K562 (cell line): ENCODE results near the gene TMCC2. TPM values are rescaled to one million over a fixed set of nuclear protein-coding genes. Genes with fewer than 3 reads are reported as not detected.
A peak's percentile ranks its signal among the peaks of the same experiment; 100 is the strongest.

Experiments
- ASH1L ChIP-seq: fragments of 450-650 bp; IDR thresholded peaks from 2 replicates; pipeline ENCODE4 v1.6.1; 2018; ENCODE audit warnings: borderline replicate concordance, mild to moderate bottlenecking, low read depth; ENCODE audit not compliant: partially characterized antibody
- EZH2 ChIP-seq: IDR thresholded peaks from 2 replicates; pipeline ENCODE4 v1.6.1; 2012; ENCODE audit warnings: low read depth, mild to moderate bottlenecking, inconsistent platforms, low read length, borderline replicate concordance
- FOXM1 ChIP-seq, 2 experiments: fragments of 450-650 bp in 1 of 2; sonication (generic) in 1 of 2; formaldehyde crosslinking in 1 of 2; IDR thresholded peaks; 2 replicates each; pipeline versions ENCODE4 v1.6.1 to v1.9.0; 2017 to 2022; ENCODE audit warnings: low read depth in 2 of 2, mild to moderate bottlenecking in 2 of 2, missing genetic modification reagents in 1 of 2, moderate library complexity in 1 of 2
- FOXP1 ChIP-seq: sonication (generic); formaldehyde crosslinking; IDR thresholded peaks from 2 replicates; pipeline ENCODE4 v1.8.0; 2022; ENCODE audit warnings: mild to moderate bottlenecking, missing genetic modification reagents
- HNRNPK ChIP-seq: fragments of 200-400 bp; formaldehyde crosslinking; IDR thresholded peaks from one replicate; pipeline ENCODE4 v1.6.1; 2018; ENCODE audit warnings: mild to moderate bottlenecking, low read depth, low read length; ENCODE audit not compliant: poor library complexity, severe bottlenecking
- MTA1 ChIP-seq: fragments of 450-650 bp; IDR thresholded peaks from 2 replicates; pipeline ENCODE4 v1.6.1; 2017; ENCODE audit warnings: borderline replicate concordance
- PCBP2 ChIP-seq: fragments of 200-400 bp; formaldehyde crosslinking; IDR thresholded peaks from 2 replicates; pipeline ENCODE4 v1.6.1; 2018; ENCODE audit warnings: low read length, low read depth, mild to moderate bottlenecking, moderate library complexity; ENCODE audit not compliant: poor library complexity, severe bottlenecking
- PURB ChIP-seq: sonication (generic); formaldehyde crosslinking; IDR thresholded peaks from 2 replicates; pipeline ENCODE4 v1.9.0; 2021; ENCODE audit warnings: low read depth, mild to moderate bottlenecking, missing genetic modification reagents
- TAF15 ChIP-seq: fragments of 200-400 bp; formaldehyde crosslinking; IDR thresholded peaks from 2 replicates; pipeline ENCODE4 v1.6.1; 2017; ENCODE audit warnings: mild to moderate bottlenecking, low read depth, low read length, moderate library complexity
- TRIM28 ChIP-seq: fragments of 450-650 bp; IDR thresholded peaks from 2 replicates; pipeline ENCODE4 v1.6.1; 2017
- ZBTB43 ChIP-seq: sonication (generic); formaldehyde crosslinking; IDR thresholded peaks from 2 replicates; pipeline ENCODE4 v1.8.0; 2023; ENCODE audit warnings: mild to moderate bottlenecking, missing genetic modification reagents
- ZFP1 ChIP-seq: fragments of 450-650 bp; formaldehyde crosslinking; IDR thresholded peaks from 2 replicates; pipeline ENCODE4 v1.4.0; 2020; ENCODE audit warnings: mild to moderate bottlenecking, mixed read lengths
- ZFP91 ChIP-seq: sonication (generic); formaldehyde crosslinking; IDR thresholded peaks from 2 replicates; pipeline ENCODE4 v1.8.0; 2022; ENCODE audit warnings: mild to moderate bottlenecking, missing genetic modification reagents
- ZNF212 ChIP-seq: fragments of 450-650 bp; formaldehyde crosslinking; IDR thresholded peaks from 2 replicates; pipeline ENCODE4 v1.4.0; 2020; ENCODE audit warnings: mild to moderate bottlenecking
- polyA plus RNA-seq, 8 experiments: library from polyadenylated mRNA; depleted of rRNA in 4 of 8; stranded (reverse) in 5 of 8; unstranded in 3 of 8; fragments of >200 nt; fragmentation: Nextera tagmentation in 2 of 8; fragmentation: Illumina TruSeq in 1 of 8; extraction: Ambion mirVana in 2 of 8; extraction: Trizol in 1 of 8; gene quantifications; 2 replicates each; pipeline versions ENCODE4 v1.2.1 to v1.2.3, GENCODE V29; 2011 to 2014; ENCODE audit warnings: inconsistent platforms in 1 of 8, missing spikeins in 1 of 8
- total RNA-seq, 7 experiments: library from RNA; depleted of rRNA in 6 of 7; stranded (reverse); fragments of >200 nt in 6 of 7; fragmentation: Illumina TruSeq in 2 of 7; extraction: Trizol in 2 of 7; gene quantifications; 2 replicates each; pipeline versions ENCODE4 v1.2.1 to v1.2.3, GENCODE V29; 2011 to 2021; ENCODE audit warnings: low replicate concordance in 1 of 7
- TF ChIP-seq, protein P1 (sequence below): fragments of 250-450 bp; sonication (Bioruptor Pico); IDR thresholded peaks from 2 replicates; pipeline ENCODE4 v1.4.0; 2020; ENCODE audit warnings: mild to moderate bottlenecking
- TF ChIP-seq, protein P2 (sequence below): sonication (generic); formaldehyde crosslinking; IDR thresholded peaks from 2 replicates; pipeline ENCODE4 v1.8.0; 2022; ENCODE audit warnings: mild to moderate bottlenecking, missing genetic modification reagents
- TF ChIP-seq, protein P3 (sequence below): fragments of 450-650 bp; IDR thresholded peaks from 2 replicates; pipeline ENCODE4 v1.6.1; 2018; ENCODE audit not compliant: partially characterized antibody

The TMCC2 gene
- total and polyA plus RNA-seq, 9 of the 15 experiments (the other 6 are each of a cell fraction or from before 2014, with no cell fraction given) = 0.06 to 1.8 (median 0.98) TPM

- TF ChIP-seq ZFP91 = peak; percentile 80; the same call in 1 of the 2 replicates
- TF ChIP-seq FOXM1 (IDR thresholded peaks at IDR 0.05; ENCODE audit: low read depth) = no peak
- TF ChIP-seq FOXM1 (CRISPR knock-in tag; IDR thresholded peaks at IDR 0.05; ENCODE audit: low read depth) = peak; percentile 60; the same call in 1 of the 2 replicates
- no peak for TF ChIP-seq PCBP2
- TF ChIP-seq TRIM28 = no peak
- no peak for TF ChIP-seq ZFP1
- TF ChIP-seq PURB (CRISPR knock-in tag) = no peak
- TF ChIP-seq FOXP1 = peak; percentile 71
- TF ChIP-seq HNRNPK = no peak
- no peak for TF ChIP-seq ASH1L
- TF ChIP-seq, protein P1, sequence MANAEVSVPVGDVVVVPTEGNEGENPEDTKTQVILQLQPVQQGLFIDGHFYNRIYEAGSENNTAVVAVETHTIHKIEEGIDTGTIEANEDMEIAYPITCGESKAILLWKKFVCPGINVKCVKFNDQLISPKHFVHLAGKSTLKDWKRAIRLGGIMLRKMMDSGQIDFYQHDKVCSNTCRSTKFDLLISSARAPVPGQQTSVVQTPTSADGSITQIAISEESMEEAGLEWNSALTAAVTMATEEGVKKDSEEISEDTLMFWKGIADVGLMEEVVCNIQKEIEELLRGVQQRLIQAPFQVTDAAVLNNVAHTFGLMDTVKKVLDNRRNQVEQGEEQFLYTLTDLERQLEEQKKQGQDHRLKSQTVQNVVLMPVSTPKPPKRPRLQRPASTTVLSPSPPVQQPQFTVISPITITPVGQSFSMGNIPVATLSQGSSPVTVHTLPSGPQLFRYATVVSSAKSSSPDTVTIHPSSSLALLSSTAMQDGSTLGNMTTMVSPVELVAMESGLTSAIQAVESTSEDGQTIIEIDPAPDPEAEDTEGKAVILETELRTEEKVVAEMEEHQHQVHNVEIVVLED (CRISPR knock-in tag) = peak; percentile 11; the same call in 1 of the 2 replicates
- 0 out of 2 replicates have a peak, but pooled peaks have one; percentile 87 for TF ChIP-seq EZH2
- TF ChIP-seq, protein P2, sequence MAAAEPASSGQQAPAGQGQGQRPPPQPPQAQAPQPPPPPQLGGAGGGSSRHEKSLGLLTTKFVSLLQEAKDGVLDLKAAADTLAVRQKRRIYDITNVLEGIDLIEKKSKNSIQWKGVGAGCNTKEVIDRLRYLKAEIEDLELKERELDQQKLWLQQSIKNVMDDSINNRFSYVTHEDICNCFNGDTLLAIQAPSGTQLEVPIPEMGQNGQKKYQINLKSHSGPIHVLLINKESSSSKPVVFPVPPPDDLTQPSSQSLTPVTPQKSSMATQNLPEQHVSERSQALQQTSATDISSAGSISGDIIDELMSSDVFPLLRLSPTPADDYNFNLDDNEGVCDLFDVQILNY (CRISPR knock-in tag) = peak; percentile 97
- TF ChIP-seq MTA1 = no peak
- TF ChIP-seq ZBTB43 = no peak
- TF ChIP-seq TAF15 = no peak
- TF ChIP-seq, protein P3, sequence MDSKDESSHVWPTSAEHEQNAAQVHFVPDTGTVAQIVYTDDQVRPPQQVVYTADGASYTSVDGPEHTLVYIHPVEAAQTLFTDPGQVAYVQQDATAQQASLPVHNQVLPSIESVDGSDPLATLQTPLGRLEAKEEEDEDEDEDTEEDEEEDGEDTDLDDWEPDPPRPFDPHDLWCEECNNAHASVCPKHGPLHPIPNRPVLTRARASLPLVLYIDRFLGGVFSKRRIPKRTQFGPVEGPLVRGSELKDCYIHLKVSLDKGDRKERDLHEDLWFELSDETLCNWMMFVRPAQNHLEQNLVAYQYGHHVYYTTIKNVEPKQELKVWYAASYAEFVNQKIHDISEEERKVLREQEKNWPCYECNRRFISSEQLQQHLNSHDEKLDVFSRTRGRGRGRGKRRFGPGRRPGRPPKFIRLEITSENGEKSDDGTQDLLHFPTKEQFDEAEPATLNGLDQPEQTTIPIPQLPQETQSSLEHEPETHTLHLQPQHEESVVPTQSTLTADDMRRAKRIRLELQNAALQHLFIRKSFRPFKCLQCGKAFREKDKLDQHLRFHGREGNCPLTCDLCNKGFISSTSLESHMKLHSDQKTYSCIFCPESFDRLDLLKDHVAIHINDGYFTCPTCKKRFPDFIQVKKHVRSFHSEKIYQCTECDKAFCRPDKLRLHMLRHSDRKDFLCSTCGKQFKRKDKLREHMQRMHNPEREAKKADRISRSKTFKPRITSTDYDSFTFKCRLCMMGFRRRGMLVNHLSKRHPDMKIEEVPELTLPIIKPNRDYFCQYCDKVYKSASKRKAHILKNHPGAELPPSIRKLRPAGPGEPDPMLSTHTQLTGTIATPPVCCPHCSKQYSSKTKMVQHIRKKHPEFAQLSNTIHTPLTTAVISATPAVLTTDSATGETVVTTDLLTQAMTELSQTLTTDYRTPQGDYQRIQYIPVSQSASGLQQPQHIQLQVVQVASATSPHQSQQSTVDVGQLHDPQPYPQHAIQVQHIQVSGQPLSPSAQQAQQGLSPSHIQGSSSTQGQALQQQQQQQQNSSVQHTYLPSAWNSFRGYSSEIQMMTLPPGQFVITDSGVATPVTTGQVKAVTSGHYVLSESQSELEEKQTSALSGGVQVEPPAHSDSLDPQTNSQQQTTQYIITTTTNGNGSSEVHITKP = peak; percentile 41
- TF ChIP-seq ZNF212 (CRISPR knock-in tag) = no peak
Observed at GRCh38 chr1:205321162-205321958, 93.6 kb downstream of the TMCC2 start, which contains the start of gene NUAK2 (continued).
